HepG2 (cell line): ENCODE results near the gene SIX5. TPM values are rescaled to one million over a fixed set of nuclear protein-coding genes. Genes with fewer than 3 reads are reported as not detected.

ENCODE experiments used
- ARID5B ChIP-seq: IDR thresholded peaks from 2 replicates; pipeline ENCODE4 v1.4.0; 2020; ENCODE audit warnings: mild to moderate bottlenecking, missing genetic modification reagents
- HMGXB3 ChIP-seq: sonication (generic); formaldehyde crosslinking; IDR thresholded peaks from 2 replicates; pipeline ENCODE4 v1.4.0; 2020; ENCODE audit warnings: missing genetic modification reagents, borderline replicate concordance
- KAT8 ChIP-seq: IDR thresholded peaks from 2 replicates; pipeline ENCODE4 v1.6.1; 2016; ENCODE audit warnings: missing genetic modification reagents, missing compliant biosample characterization
- KDM5A ChIP-seq: fragments of 200-600 bp; sonication (generic); IDR thresholded peaks from 2 replicates; pipeline ENCODE4 v1.7.0; 2018; ENCODE audit warnings: antibody characterized with exemption, mild to moderate bottlenecking, low read length, borderline replicate concordance
- NR2F6 ChIP-seq, 2 experiments: IDR thresholded peaks; 2 replicates each; pipeline ENCODE4 v1.6.1; 2016; ENCODE audit warnings: antibody characterized with exemption in 1 of 2, mild to moderate bottlenecking in 1 of 2
- SIX1 ChIP-seq: sonication (generic); formaldehyde crosslinking; IDR thresholded peaks from 2 replicates; pipeline ENCODE4 v1.4.0; 2020; ENCODE audit warnings: missing genetic modification reagents, borderline replicate concordance
- SNAPC2 ChIP-seq: sonication (generic); formaldehyde crosslinking; IDR thresholded peaks from 2 replicates; pipeline ENCODE4 v1.8.1; 2022; ENCODE audit warnings: mild to moderate bottlenecking, missing genetic modification reagents
- ZBTB39 ChIP-seq: sonication (generic); formaldehyde crosslinking; IDR thresholded peaks from 2 replicates; pipeline ENCODE4 v1.5.0; 2020; ENCODE audit warnings: missing genetic modification reagents
- ZMYM2 ChIP-seq: sonication (generic); formaldehyde crosslinking; IDR thresholded peaks from 2 replicates; pipeline ENCODE4 v1.8.0; 2022; ENCODE audit warnings: mild to moderate bottlenecking, missing genetic modification reagents
- ZNF432 ChIP-seq: sonication (generic); formaldehyde crosslinking; IDR thresholded peaks from 2 replicates; pipeline ENCODE4 v1.5.0; 2020; ENCODE audit warnings: missing genetic modification reagents, mild to moderate bottlenecking, borderline replicate concordance
- ZNF639 ChIP-seq: conservative IDR thresholded peaks from 2 replicates; pipeline ENCODE4 v1.6.1; 2018; ENCODE audit warnings: missing genetic modification reagents
- ZNF800 ChIP-seq: sonication (generic); formaldehyde crosslinking; IDR thresholded peaks from 2 replicates; pipeline ENCODE4 v1.4.0; 2020; ENCODE audit warnings: missing genetic modification reagents
- ZSCAN20 ChIP-seq: sonication (generic); formaldehyde crosslinking; IDR thresholded peaks from 2 replicates; pipeline ENCODE4 v1.4.0; 2020; ENCODE audit warnings: missing genetic modification reagents, mild to moderate bottlenecking, borderline replicate concordance
- polyA plus RNA-seq, 8 experiments: library from polyadenylated mRNA; depleted of rRNA in 3 of 8; stranded (reverse) in 7 of 8; unstranded in 1 of 8; fragments of >200 nt; fragmentation: Illumina TruSeq in 4 of 8; extraction: Trizol in 4 of 8; gene quantifications; 2 replicates each; pipeline versions ENCODE4 v1.2.1 to v1.2.3, GENCODE V29; 2011 to 2016; ENCODE audit warnings: low read depth in 4 of 8, missing spikeins in 1 of 8, mixed read lengths in 1 of 8; ENCODE audit not compliant: insufficient read depth in 1 of 8
- total RNA-seq, 5 experiments: library from RNA; depleted of rRNA; stranded (reverse); fragments of >200 nt; fragmentation: Illumina TruSeq; extraction: Trizol; gene quantifications; 2 replicates each; pipeline ENCODE4 v1.2.3, GENCODE V29; 2016; ENCODE audit warnings: low read depth in 1 of 5

Gene SIX5
- total and polyA plus RNA-seq, 2 of the 13 experiments (the other 11 are each of a cell fraction or from before 2014, with no cell fraction given) = 7.7 to 10.5 TPM

- peak; percentile 36; the same call in 1 of the 2 replicates for TF ChIP-seq ARID5B (CRISPR knock-in tag)
- TF ChIP-seq SIX1 (CRISPR knock-in tag) = 0 out of 2 replicates have a peak, but pooled peaks have one; percentile 26
- TF ChIP-seq NR2F6 (IDR thresholded peaks at IDR 0.05) = no peak
- TF ChIP-seq NR2F6 (CRISPR knock-in tag; IDR thresholded peaks at IDR 0.05) = no peak; the same call in 1 of the 2 replicates
- no peak; the same call in 1 of the 2 replicates for TF ChIP-seq ZNF639 (CRISPR knock-in tag)
- TF ChIP-seq KDM5A = peak; percentile 34; the same call in 1 of the 2 replicates
- TF ChIP-seq HMGXB3 = peak; percentile 73; the same call in 1 of the 2 replicates
- TF ChIP-seq ZNF432 (CRISPR knock-in tag) = no peak
- no peak for TF ChIP-seq ZSCAN20
- TF ChIP-seq KAT8 = peak; percentile 70
- no peak for TF ChIP-seq ZBTB39 (CRISPR knock-in tag)
- TF ChIP-seq SNAPC2 = no peak
- TF ChIP-seq ZNF800 = peak; percentile 58; the same call in 1 of the 2 replicates
- no peak for TF ChIP-seq ZMYM2 (CRISPR knock-in tag)
These were observed at the start of gene SIX5 (continued) for GRCh38 chr19:45768984-45769782.
